Left hindlimb (tissue), 1 donor: ENCODE results near the gene PDE8A.
"Not testable (repeated sequence)": the region's sequence is repeated elsewhere in the genome, so short reads cannot be mapped to it uniquely, and the experiment has no call there.

Source experiments
- DNase-seq: peaks from one replicate; pipeline ENCODE4 v3.0.0-alpha.2; 2018

Gene PDE8A

GRCh38 chr15:85139391-85139790 lies 157.7 kb downstream of the PDE8A start:
- no peak for DNase-seq

GRCh38 chr15:85141726-85142125 lies 160.1 kb downstream of the PDE8A start:
- no peak for DNase-seq

GRCh38 chr15:85142312-85142711 lies 160.7 kb downstream of the PDE8A start:
- DNase-seq = no peak

DNA sequence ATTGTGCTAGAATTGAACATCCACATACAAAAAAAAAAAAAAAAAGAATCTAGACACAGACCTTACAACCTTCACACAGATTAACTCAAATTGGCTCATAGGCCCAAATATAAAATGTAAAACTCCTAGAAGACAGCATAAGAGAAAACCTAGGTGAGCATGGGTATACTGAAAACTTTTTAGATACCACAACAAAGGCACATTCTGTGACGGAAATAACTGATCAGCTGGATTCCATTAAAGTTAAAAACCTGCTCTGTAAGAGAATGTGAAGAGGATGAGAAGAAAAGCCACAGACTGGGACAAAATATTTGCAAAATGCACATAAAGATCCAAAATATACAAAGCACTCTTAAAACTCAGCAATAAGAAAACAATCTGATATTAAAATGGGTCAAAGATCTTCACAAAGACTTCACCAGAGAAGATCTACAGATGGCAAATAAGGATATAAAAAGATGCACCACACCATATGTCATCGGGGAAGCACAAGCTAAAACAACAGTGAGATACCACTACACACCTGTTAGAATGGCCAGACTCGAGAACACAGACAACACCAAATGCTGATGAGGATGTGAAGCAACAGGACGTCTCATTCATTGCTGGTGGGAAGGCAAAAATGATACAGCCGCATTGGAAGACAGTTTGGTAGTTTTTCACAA lies 167.9 kb downstream of the PDE8A start:
- no peak for DNase-seq

GRCh38 chr15:85150130-85150480 lies 168.4 kb downstream of the PDE8A start:
- no peak for DNase-seq

DNA sequence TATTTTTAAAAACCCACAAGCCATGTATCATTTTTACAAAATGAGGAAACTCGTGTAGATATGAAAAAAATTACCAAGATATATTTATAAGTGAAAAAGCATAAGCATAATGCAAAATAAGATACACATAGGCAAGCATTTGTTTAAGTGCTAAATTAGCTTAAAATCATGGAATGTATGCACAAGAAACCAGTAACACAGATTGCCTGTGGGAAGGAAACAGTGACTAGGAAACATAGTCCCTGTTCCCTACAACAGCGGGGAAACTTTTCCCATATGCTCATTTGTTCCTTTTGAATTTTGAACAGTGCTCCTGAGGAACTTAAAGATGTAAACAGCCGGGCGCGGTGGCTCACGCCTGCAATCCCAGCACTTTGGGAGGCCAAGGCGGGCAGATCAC lies 169.5 kb downstream of the PDE8A start:
- no peak for DNase-seq

GRCh38 chr15:85151861-85152260 lies 170.2 kb downstream of the PDE8A start:
- DNase-seq = no peak

DNA sequence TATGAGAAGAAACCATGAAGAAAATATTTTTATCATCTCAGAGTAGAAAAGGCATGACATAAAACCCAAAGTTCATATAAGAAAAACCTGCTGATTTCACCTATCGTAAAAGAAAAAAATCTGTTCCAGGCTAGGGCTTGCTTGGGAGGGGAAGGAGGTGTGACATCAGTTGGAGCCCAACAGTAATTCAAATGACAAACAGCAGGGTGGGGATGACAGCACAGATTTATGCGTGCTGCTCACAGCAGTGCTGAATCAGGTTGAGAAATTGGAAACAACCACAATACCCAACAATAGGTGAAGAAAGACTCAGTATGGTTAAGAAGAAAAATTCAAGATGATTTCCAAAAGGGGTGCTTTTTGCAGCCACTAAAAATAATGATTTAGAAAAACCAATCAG lies 172.4 kb downstream of the PDE8A start:
- DNase-seq = no peak

DNA sequence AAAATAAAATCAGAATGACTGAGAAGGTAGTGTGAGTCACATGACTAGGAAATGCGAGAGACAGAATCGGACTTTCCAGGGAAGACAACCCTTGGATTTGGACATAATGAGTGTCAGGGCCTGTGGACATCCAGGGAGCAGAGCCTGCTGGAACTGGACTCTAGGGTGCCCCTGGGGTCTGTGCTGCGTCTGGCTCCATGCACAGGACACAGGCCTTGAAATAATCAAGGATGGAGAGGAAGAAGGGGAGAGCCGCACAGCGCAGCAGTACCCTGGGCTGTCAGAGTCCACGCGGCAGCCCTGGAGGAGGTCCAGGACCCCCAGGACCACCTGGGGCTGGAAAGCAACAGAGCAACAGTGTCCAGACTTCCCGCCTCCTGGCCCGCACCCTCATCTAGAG lies 173.7 kb downstream of the PDE8A start:
- DNase-seq = no peak

DNA sequence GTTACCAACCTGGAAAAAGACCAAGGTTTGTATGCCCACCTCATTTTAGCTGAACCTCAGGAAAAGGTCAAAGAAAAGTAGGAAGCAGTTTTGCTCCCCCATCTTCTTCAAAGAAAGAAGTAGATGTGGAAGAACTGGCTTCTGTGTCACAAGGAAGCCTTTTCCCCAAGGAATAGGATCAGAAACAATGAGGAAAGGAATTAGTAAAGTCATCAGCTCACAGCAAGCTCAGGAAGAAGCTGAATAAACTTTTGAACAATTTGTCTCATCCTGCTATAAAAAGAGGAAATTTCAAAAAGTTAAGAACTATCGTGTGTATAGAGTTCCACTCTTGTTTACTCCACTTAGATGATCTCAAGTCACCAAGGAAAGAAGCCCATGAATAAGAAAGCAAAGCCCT lies 174.2 kb downstream of the PDE8A start:
- DNase-seq = no peak

DNA sequence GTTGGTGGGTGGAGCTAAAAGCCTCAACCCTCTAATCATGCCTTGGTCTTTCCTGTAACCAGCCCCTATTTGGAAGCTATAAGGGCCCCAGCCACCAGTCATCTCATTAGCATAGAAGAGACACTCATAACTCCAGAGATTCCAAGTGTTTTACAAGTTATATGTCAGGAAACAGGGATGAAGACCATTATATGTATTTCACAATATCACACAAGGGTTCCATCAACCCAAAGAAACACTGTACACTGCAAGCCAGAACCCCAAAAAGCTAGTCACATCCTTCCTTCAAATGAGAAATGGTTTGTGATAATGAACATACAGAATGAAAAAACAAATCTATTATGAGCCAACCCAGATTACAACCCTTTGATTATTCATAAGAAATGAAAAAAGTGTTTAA lies 175.7 kb downstream of the PDE8A start:
- DNase-seq = no peak

DNA sequence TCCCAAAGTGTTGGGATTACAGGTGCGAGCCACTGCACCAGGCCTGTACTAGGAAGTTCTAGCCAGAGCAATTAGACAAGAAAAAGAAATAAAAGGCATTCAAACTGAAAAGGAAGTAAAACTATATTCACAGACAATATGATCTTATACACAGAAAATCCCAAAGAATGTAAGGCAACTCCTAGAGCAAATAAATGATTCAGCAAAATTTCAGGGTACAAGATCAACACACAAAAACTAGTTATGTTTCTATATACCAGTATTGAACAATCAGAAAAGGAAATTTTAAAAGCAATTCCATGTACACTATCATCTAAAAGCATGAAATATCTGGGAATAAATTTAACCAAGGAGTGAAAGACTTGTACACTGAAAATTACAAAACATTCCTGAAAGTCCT lies 180.6 kb downstream of the PDE8A start:
- no peak for DNase-seq

DNA sequence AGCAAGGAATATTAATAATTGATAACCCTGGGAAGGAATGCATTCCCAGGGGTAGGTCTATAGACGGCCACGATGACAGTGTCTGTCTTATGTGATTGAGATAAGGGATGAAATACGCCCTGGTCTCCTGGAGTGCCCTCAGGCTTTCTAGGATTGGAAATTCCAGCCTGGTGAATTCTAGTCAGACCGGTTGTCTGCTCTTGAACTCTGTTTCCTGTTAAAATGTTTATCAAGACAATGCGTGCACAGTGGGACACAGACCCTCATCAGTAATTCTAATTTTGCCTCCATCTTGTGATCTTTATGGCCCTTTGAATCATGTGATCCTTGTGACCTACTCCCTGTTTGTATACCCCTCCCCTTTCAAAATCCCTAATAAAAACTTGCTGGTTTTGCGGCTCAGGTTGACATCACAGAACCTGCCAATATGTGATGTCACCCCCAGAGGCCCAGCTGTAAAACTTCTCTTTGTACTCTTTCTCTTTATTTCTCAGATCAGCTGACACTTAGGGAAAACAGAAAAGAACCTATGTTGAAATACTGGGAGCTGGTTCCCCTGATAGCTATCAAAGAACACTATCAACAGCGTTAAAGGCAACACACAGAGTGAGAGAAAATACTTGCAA lies 183.3 kb downstream of the PDE8A start:
- no peak for DNase-seq

DNA sequence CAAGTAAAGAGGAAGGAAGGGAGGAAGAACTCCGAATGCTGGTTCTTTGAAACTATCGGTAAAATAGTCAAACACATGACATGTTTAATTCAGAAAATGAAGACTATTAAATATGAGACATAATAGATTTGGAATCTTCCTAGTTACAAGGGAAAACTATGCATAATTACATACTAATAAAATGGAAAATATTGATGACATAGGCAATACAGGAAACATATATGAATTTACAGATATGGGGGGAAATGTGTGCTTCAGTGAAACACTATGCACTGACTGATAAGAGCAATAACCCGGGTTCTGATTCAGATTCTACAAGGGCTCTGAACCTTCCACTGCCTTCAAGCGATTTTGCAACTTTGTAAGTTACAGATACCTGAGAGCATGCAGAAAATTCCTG lies 185.9 kb downstream of the PDE8A start:
- DNase-seq = no peak

- no peak for DNase-seq
Observed at GRCh38 chr15:85168642-85169173, 187.1 kb downstream of the PDE8A start.

DNA sequence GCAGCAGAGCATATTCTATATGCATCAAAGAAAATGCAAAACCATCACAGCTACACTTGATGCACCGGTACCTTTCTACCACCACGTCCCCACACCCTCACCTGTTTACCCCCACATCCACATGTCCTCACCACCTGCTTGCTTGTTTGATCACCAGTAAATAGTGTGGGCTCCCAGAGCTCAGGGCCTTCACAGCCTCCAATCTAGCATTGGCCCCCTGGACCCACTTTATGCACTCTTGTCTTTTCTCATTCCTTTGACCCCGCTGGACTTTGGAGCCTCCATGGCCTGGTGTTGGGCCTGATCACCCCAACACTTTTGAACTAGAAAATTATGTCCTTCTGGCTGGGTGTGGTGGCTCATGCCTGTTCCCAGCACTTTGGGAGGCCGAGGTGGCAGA lies 190.1 kb downstream of the PDE8A start:
- DNase-seq = no peak

DNA sequence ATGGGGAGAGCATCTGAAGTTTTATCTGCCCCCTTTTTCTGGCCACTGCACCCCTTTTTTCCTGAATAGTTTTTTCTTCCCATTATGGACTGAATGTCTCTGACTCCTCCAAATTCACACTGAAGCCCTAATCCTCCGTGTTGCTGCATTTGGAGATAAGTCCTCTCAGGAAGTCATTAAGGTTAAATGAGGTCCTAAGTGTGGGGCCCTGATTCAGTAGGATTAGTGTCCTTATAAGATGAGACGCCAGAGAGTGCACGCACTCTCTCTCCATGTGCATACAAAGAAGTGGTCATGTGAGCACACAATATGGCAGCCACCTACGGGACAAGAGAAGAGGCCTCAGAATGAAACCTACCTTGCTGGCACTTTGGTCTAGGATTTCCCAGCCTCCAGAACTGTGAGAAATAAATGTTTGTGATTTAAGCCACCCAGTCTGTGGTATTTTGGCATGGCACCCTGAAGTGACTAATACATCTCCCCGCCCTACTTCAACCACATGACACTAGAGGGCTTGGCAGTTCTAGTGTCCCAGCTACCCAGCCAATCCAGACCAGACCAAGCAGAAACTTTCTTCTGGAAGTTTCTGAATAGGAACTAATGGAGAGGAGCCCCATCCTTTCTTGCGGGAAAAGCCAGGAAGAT lies 191.3 kb downstream of the PDE8A start:
- DNase-seq = no peak

- not testable (repeated sequence) for DNase-seq
Observed at GRCh38 chr15:85173630-85174029, 192.0 kb downstream of the PDE8A start.

- no peak for DNase-seq
Observed at GRCh38 chr15:85174521-85174920, 192.9 kb downstream of the PDE8A start.

DNA sequence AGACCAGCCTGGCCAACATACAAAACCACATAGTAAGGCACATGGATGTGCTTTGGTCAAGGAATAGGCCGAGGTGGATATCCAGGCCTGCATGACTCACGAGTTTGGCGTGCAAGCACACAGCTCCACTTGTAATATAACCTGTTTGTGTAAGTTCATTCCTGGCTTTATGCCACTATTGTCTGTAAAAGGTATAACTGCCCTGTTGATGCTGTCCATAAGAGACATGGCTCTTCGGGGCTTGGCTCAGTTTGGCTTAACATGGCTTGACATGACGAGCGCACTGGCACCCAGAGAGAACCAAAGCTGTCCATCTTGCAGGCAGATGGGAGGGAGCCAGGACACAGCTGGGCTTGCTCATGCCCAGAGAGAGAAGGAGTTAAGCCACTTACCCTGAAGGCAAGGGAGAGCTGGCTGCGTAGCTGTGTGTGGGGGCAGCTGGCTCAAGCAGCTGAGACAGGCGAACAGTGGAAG lies 195.4 kb downstream of the PDE8A start:
- DNase-seq = peak; percentile 36

GRCh38 chr15:85178308-85178707 lies 196.7 kb downstream of the PDE8A start:
- no peak for DNase-seq

- no peak for DNase-seq
Observed at GRCh38 chr15:85179700-85180099, 198.0 kb downstream of the PDE8A start.

DNA sequence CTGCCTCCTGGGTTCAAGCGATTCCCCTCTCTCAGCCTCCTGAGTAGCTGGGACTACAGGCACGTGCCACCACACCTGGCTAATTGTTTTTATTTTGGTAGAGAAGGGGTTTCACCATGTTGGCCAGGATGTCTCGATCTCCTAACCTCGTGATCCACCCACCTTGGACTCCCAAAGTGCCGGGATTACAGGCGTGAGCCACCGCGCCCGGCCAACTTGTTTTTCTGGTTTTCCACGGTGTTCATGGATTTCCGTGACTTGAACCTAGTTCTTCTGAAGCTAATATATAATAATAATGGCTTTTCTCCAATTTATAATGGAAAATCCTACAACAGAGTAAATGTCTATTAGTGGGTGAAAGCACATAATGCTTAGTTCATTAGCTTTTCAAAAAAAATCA lies 203.7 kb downstream of the PDE8A start:
- not testable (repeated sequence) for DNase-seq

- DNase-seq = not testable (repeated sequence)
Observed at GRCh38 chr15:85188171-85188577, 206.5 kb downstream of the PDE8A start.
